ENCODE data around the gene CES2.

Gene CES2

DNA sequence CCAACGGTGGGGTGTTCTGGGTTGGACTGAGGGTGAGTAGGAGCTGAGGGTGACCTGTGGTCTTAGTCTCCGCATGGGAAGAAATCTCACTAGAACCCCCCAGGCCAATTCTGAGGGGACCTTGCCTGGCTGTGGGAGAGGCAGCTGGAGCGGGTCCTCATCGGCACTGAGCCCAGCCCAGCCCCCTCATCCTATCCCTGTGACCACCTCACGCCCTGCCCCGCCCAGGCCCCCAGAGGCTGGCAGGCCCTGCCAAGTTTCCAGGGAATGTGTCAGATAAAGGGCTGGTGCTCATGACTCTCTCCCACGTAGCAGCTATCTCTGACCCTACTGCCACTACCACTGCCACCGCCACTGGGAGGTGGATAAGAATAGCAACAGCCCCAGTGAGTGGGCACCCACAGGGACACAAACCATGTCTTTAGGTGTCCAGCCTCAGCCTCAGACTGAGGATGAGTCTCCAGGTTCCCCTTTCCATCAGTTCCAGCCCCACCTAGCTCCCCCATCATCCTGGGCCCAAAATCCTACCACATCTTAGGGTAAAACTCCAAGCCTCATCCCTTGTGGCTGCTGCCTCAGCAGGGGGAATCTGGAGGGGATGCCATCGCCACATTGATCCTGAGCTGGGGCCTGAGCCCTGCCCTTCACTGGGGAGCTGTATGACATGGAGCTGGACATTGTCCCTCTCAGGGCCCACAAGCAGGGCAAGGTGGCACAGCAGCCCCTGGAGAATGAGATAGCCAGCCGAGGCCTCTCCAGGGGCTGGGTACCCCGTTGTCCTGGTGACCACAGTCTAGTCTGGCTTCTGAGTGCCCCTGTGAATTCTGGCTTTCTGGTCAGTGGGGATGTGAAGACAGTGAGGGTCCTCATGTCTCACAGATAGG lies 31.5 kb upstream of the CES2 start:
- DNase-seq (ENCODE audit: low read depth) = no peak

DNA sequence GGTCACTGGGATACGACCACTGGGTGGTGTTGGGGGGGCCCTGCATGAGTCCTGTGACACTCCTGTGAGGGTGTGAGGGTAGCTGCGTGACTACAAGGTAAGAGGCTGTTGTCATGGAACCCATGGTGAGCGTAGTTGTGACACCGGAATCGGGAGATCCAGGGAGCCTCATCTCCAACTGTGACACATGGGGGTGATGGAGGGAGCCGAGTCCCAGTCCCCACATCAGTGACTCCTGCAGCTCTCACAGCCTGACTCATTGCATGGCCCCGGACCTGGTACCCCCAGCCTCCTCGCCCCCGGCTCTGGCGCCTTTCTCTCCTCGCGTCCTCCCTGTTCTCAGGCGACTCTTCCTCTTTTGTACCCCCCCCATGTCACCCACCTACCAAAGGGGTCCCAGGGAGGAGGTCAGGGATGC lies 30.9 kb upstream of the CES2 start:
- no peak for DNase-seq (ENCODE audit: low read depth)

DNA sequence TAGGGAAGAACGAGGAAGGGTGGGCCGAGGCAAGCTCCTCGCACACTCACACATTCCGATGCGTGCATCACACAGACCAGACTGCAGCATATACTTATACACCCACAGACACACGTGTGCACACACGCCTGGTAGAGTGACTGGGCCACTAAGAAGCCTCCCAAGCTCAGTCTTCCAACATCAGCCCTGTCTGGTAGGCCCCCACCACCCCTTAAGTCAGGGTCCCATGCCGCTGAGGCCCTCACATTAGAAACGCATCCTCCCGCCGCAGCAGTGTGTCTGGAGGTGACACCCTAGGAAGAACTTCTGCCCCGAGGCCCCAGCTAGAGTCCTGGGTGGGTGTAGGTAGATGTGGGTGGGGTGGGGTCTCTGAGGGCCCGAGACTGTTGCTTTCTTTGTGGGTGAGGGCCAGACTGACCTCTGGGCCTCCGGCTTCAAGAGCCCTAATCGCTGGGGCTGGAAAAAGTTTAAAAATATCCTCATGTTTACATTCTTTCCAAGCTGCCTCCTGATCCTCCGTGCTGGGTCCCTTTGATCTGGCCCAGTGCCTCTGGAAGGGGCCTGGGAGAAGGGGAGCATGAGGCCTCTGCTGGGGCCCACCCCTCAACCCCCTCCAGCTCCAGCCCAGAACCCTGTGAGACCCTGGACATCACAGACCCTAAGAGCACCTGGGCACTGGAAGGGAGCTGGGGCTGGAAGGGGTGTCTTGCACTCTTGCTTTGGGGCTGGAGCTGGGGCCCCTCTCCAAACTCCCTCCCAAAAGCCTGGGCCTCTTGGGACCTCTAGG lies 30.3 kb upstream of the CES2 start:
- DNase-seq (ENCODE audit: low read depth) = no peak

DNA sequence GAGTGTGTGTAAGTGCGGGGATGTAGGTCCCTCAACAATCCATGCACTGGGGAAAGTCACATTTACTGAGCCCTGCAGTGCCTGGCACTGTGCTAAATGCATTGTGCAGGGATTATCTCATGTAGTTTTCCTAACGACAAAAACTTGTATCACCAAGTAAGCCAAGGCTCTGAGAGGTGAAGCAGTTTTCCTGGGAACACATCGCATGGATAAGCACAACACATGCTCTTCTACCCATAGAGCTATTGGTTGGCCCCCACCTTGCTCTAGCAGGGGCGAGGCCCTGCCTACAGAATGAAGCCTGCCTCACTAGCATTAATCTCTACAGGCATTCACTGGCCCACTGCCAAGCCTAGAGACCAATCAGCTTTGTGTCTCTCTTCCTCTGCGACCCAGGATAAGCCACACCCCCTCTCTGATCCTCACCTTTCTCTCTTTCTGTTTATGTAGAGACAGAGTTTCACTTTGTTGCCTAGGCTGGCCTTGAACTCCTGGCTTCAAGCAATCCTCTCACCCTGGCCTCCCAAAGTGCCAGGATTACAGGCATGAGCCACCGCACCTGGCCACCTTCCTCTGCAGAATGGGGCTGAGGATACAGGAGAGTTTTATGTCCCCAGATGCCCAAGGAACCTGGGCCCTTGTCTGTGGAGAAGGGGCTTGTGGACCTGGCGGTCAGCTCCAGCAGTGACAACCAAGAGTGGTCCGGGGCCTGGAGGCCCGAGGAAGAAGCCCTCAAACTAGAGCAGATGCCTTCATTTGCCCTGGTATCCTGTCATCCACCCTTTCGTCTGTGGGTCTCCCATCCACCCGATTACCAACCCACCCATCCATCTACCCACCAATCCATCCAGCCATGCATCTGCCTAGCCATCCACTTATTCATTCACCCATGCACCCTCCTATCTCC lies 29.4 kb upstream of the CES2 start:
- DNase-seq (ENCODE audit: low read depth) = no peak

DNA sequence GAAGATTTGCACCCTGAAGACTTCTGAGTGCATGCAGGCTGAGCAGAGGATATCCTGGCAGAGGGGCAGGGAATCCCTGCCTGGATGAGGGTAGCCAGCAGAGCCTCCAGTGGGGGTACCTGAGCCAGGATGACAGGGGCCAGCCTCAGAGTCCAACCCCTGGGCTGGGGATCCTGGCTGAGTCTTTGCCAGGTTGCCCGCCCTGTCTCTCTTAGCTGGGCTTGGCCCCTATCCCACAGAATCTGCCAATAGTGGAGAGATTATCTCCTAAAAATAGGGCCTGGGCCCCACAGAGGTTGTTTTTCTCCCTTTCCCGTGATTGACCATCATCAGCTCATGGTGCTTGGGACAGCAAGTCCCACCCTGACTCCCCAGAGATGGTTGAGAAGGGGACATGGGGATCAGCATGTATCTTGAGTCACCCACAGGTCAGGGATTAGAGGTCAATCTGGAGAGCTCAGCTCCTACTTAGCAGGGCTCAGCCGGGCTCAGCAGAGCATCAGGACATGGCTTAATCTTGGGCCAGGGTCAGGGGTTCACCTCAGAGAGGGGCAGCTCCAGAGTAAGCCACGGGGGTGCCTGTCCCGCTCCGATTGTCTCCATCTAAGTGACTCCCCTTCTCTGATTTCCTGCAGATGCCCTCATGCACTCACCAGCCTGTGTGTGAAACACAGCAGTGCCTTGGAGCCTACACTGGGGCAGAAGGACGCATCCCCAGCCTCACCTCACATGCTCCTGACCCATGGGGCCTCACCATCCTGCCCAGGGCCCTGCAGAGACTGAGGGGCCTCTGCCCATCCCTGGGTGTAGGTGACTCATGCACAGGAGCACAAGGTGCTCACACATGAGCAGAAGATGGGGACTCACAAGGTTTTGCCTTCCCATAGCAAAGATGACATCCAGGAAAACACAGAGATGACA lies 28.1 kb upstream of the CES2 start:
- DNase-seq (ENCODE audit: low read depth) = no peak

DNA sequence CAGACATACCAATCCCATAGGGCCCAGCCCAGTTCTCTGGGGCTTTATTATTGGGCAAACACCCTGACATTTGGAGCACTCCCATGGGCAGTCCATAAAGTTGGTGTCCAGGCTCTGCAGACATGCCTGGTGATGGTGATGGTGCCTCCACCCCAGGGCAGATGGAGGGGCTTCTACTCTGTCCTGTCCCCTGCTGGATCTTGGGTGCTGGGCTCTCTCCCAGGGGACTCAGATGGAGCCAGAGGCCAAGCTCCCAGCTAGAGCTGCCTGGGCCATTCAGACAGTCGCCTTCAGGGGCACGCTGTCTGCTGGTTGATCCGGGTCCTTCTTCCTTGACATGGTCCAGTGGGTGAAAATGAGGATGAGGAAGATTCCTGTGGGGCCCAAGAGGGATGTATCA lies 27.2 kb upstream of the CES2 start:
- no peak for DNase-seq (ENCODE audit: low read depth)

DNA sequence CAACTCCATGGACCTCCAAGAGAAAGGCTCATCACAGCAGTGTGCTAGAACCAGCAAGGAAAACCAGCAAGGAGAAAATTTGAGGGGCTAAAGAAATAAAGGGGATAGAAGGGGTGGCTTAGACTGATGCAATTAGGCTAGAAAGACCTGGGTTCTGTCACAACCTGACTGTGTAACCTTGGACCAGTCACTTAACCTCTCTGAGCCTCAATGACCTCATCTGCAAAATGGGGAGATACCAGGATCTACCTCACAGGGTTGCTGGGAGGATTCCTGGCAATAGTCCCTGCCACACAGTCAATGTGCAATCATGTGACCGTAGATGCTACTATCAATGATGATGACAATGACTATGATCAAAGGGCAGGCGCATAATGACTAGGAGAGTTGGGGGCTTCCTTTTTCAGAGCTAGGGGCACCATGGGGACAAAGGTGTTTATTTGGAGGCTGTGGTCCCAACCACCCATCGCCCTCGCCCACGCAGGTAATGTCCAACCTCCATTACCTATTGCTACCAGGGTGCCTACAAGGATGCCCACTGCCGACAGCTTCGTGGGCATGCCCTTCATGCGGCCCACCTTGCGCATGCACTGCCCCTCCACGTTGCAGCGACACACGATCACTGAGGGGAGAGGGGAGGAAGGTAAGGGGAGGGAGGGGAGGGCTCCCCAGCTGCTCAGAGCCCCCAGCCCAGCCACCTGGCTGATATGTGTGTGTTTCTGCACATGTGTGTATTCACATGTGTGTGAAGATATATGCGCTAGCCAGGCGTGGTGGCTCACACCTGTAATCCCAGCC lies 26.4 kb upstream of the CES2 start:
- no peak for DNase-seq (ENCODE audit: low read depth)

DNA sequence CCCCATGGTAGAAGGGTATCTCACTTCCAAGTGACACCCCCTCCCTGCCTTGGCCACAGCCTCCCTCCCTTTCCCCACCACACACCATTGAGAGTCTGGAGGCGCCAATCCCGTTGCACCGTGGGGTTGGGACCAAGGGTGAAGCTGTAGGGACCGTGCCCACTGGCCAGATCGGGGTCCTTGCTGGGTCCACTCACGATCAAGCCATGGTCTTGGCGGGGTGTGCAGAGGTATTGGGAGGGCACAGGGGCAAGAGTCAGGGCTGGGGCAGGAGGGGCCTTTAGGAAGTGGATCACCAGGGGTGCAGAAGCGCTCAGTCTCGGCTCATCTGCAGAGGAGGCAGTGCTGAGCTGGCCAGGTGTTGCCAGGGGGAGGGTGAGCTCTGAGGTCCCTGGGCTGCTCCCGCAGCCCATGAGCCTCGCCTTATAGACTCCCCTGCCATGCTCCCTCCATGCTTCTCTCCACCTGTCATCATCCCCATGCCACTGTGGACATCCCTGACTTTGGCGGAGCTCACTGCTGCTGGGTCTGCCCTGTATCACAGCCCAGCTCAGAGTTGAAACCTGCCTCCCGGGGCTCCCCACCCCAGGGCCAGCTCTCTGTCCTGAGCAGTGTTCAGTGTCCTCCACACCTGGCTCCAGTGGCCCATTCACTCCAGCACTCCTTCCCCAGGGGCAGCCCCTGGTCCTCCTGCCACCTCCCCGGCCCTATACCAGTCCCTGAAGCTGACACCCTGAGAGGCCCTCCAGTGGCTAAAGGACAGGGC lies 25.0 kb upstream of the CES2 start:
- DNase-seq (ENCODE audit: low read depth) = no peak

DNA sequence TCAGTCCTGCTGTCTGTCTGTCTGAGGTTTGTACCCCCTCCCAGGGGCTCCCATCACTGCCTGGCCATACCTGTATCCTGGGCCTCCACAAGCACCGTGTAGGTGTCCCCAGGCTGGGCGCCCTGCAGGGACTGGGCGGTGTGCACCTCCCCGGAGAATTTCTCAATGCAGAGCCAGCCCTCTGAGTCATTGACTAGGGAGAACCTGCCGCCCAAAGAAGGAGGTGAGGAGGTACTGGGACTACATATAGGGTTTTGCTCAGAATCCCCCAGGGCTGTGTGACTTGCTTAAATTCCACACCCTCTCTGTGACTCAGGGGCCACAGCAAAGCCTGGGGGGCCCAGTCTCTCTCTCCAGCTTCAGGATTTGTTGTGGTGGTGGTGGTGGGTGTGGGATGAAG lies 24.2 kb upstream of the CES2 start:
- no peak for DNase-seq (ENCODE audit: low read depth)

DNA sequence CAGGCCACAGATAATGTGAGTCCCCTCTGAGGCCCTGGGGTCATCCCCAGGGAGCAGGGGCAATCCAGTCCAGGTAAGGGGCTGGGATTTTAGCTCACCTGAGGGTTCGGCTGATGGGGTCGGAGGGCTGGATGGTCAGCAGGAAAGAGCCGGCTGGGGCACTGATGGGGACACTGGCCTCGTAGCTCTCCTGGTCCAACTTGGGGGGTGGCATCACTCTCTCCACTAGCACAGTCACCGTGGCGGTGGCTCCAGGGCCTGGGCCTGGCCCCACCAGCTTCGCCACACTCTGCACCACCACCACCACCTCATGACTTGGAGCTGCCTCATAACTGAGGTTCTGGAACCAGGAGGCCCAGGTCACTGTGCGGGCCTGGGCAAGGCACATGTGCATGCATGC lies 23.5 kb upstream of the CES2 start:
- DNase-seq (ENCODE audit: low read depth) = no peak

DNA sequence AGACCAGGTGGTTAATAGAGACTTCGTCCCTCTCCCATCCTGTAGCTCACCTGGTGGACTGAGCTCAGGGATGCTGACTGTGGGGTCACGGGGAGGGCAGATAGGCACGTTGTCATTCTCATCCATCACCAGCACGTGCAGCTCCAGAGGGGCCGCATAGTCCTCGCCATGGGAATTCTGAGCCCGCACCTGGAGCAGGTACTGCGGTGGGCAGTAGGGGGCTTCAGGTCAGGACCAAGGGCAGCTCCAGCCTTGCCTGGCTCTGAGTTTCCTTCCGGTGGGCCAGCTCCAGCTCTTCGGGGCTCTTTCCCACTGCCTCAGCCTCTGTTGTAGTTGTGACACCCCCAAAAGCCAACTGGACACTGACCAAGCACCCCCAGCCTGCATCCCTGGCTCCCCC lies 22.2 kb upstream of the CES2 start:
- no peak for DNase-seq (ENCODE audit: low read depth)

DNA sequence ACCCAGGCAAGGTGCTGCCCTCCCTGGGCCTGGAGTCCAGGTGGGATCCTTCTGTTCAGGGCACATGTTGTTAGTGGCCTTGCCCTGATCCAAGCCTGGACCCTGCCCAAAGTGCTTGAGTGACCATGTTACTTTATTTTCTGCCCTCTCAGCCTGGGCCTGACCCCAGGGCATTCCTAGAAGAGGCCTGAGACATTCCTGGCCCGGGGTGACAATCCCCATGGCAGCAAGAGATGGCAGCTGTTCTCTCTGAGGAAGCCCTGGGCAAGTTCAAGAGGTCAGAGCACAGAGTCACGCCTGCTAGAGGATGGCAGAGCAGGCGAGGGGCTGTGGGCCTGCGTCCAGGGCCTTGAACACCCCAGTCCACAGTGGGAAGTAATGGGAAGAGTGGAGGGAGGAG lies 21.6 kb upstream of the CES2 start:
- DNase-seq (ENCODE audit: low read depth) = no peak

DNA sequence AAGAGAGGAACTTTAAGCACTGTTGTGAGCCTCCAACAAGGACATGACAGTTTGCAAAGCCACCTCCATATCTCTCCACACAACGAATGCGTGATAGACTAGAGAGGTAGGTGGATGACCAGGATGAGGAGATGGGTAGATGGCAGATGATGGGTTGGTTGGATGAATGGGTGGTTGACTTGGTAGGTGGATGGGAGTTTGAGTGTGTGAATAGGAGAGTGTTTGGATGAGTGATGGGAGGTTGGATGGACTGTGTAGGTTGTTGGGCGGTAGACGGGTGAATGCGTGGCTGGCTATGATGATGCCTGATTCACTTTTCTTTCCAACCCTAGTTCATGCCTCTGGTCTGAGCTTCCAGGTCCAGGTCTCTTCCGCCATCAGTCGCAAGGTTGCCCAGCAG lies 20.8 kb upstream of the CES2 start:
- no peak for DNase-seq (ENCODE audit: low read depth)

DNA sequence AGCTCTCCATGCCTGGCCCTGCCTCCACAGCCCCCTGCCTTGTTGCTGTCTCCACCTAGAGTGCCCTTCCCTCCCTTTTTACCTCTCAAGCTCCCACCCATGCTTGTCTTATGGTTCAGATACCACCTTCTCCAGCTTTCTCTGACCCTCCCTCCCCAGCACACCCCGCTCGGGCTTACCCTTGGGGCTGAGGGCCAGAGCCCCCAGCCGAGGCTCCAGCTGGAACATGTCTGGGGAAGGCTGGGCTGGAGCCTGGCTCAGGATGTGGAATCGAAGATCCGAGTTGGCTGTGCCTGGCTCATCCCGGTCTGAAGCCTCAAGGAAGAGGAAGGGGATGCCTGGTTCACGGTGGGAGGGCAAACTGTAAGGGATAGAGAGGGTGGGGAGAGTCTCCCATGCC lies 20.3 kb upstream of the CES2 start:
- no peak for DNase-seq (ENCODE audit: low read depth)

DNA sequence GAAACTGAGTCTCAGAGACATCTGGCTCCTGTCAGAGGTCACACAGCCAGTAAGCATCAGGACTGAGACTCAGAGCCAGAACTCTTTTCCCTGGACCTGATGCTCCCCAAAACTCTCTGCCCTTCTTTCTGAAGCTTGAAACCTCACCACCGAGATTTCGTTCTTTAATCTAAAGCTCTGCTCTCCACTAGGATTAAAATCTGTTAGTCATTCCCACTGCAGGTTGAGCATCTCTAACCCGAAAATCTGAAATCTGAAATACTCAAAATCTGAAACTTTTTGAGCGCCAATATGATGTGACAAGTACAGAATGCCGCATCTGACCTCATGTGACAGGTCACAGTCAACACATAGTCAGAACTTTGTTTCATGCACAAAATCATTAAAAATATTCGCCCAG lies 18.8 kb upstream of the CES2 start:
- no peak for DNase-seq (ENCODE audit: low read depth)

DNA sequence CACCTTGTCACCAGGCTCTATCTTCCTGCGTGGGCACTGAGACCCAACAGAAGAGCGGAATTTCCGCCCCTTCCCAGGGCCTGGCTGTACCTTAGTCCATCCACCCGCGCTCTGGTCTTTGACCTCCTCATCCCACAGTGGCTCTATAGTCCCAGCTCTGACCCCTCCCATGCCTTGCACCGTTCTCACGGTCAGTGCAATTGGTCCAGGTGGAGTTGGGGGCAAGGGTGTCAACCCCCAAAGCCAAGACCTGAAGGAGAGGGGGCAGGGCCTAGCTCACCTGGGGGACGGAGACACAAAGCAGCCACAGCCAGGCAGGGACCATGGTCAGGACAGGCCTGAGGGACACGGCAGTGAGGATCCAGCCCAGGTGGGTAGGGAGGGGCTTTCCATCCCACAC lies 17.6 kb upstream of the CES2 start:
- no peak for DNase-seq (ENCODE audit: low read depth)

DNA sequence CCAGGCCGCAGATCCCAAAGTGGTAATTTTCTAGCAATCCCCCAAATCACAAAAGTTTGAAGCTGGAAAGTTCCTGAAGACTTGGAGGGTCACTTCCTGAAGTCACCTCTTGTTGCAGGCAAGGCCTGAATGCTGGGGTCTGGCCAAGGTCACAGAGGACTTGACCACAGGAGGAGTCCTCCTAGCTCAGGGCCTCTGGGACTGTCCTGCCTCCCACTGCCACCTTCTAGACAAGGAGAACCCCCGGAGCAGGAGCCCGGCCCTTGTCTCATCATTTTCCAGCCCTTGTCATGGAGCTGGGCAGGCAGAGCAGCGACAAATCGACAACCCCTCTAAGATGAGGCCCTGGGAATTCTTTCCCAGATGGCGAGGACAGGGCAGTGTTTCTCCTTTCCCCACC lies 17.0 kb upstream of the CES2 start:
- no peak for DNase-seq (ENCODE audit: low read depth)

DNA sequence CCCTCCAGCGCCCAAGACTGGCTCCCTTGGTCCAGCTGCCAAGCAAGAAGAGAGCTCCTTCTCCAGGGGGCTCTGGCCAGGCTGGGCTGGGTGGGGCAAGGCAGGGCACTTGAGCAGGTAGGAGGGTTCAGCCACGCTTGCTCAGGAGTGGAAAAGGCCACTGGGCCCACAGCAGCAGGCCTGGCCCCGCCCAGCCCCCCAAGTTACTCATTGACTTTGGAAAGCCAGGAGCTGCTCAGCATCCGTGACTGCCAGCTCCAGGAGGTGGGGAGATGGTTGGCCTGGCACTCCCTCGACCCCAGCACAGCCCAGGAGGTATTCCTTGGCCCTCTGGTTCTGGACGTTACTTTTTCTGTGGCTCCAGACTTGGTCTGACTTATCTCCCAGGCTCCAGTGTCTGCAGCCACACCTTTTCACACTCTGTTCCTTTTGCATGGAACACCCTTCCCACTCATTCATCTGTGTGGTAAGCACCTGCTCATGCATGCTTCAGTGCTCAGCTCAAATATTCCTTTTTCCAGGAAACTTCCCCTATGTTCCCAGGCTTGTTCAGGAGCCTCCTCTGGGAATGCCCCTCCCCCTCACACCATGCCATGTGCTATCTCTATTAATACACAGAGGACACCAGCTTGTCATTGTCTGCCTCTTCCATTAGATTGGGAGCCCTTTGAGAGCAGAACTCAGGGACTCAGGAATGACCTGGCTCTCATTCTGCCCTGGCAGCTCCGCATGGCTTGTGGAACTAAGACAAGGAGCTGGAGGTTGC lies 16.3 kb upstream of the CES2 start, which contains the start of gene CDH16:
Gene CDH16 (minus strand): TSS at position 83 of the 766 bp plus-strand sequence. CDS start 820 bp downstream, outside the sequence.
- DNase-seq (ENCODE audit: low read depth) = no peak

All from stimulated activated CD8-positive, alpha-beta memory T cell treated with anti-CD3 and anti-CD28 coated beads, Interleukin-12 subunit alpha, Interleukin-12 subunit beta, amount 100 ng/mL, for 4 hours (primary cell).